Measurements from ENCODE around the gene OSBPL6.

The OSBPL6 gene

GRCh38 chr2:178219247-178219646 lies 24.9 kb downstream of the OSBPL6 start:
- DNase-seq (ENCODE audit: low read depth, low spot score) = no peak
- H3K4me3 ChIP-seq (ENCODE audit: low read depth, low read length) = no peak overlapping the region
- TF ChIP-seq, protein P1, sequence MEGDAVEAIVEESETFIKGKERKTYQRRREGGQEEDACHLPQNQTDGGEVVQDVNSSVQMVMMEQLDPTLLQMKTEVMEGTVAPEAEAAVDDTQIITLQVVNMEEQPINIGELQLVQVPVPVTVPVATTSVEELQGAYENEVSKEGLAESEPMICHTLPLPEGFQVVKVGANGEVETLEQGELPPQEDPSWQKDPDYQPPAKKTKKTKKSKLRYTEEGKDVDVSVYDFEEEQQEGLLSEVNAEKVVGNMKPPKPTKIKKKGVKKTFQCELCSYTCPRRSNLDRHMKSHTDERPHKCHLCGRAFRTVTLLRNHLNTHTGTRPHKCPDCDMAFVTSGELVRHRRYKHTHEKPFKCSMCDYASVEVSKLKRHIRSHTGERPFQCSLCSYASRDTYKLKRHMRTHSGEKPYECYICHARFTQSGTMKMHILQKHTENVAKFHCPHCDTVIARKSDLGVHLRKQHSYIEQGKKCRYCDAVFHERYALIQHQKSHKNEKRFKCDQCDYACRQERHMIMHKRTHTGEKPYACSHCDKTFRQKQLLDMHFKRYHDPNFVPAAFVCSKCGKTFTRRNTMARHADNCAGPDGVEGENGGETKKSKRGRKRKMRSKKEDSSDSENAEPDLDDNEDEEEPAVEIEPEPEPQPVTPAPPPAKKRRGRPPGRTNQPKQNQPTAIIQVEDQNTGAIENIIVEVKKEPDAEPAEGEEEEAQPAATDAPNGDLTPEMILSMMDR (IDR thresholded peaks at IDR 0.05; ENCODE audit: low read depth, low read length) = no peak
- in situ Hi-C loops (cut with HindIII; ENCODE audit: low sequenced_read_pairs) = no loop called here

DNA sequence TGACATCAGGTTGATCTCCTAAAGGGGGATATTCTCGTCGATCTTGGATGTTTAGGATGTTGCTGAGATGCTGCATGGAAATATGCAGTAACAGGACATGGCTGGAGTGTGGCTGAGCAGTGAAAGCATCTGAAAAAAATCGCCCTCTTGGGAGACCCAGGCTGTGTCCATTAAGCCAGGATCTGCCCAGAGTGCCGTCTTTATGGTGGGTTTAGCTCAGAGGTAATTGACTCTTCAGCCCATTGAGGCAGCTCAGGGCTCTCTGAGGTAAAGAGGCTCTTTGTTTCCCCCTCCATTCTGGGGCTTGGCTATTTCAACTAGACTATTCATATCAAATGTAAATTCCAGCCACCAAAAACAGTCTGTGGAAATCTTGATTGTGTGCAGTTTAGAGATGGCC lies 26.5 kb downstream of the OSBPL6 start:
- in situ Hi-C loops (cut with HindIII; ENCODE audit: low sequenced_read_pairs) = no loop called here
- DNase-seq (ENCODE audit: low read depth, low spot score) = no peak
- TF ChIP-seq, protein P1 (IDR thresholded peaks at IDR 0.05; ENCODE audit: low read depth, low read length) = no peak
- no peak overlapping the region for H3K4me3 ChIP-seq (ENCODE audit: low read depth, low read length)

DNA sequence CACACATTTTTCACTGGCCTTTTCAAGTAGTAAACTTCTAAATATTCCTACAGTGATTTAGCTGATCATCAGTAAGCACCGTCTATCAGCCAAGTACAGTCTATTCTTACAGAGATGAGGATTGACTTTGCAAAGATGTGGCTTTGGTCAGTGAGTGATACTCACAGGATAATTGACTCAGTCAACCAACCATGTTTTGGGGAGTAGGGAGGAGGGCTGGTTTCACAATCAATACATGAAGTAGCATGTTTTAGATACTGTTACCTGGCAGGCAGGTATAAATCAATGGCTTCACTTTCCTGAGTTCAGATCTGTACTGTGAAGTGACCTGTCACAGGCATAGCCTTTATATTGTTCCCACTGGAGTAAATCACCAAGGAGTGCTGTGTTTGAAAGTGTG lies 27.2 kb downstream of the OSBPL6 start:
- TF ChIP-seq, protein P1 (IDR thresholded peaks at IDR 0.05; ENCODE audit: low read depth, low read length) = no peak
- no peak overlapping the region for H3K4me3 ChIP-seq (ENCODE audit: low read depth, low read length)
- in situ Hi-C loops (cut with HindIII; ENCODE audit: low sequenced_read_pairs) = no loop called here
- no peak for DNase-seq (ENCODE audit: low read depth, low spot score)

DNA sequence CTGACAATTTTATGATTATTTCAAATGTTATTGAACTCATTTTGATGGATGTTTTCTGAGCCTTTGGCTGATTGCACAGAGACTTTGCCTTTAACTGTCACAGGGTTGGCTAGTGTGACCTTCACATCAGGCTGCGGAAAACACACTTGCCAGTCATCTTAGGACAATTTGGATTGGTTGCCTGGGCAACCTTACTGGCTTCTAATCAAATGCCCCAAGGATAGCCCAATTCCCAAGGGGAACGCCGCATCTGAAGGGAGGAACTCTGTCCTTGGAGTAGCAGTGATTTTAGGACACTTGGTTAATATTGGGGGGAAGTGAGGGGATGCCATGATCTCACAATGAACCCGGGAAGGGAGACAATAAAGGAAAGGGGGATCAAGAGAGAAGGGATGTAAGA lies 29.5 kb downstream of the OSBPL6 start:
- H3K4me3 ChIP-seq (ENCODE audit: low read depth, low read length) = no peak overlapping the region
- DNase-seq (ENCODE audit: low read depth, low spot score) = no peak
- in situ Hi-C loops (cut with HindIII; ENCODE audit: low sequenced_read_pairs) = no loop called here
- TF ChIP-seq, protein P1 (IDR thresholded peaks at IDR 0.05; ENCODE audit: low read depth, low read length) = no peak

GRCh38 chr2:178225006-178225805 lies 30.9 kb downstream of the OSBPL6 start:
- TF ChIP-seq, protein P1 (IDR thresholded peaks at IDR 0.05; ENCODE audit: low read depth, low read length) = no peak
- in situ Hi-C loops (cut with HindIII; ENCODE audit: low sequenced_read_pairs) = no loop called here
- peak; percentile 91 for DNase-seq (ENCODE audit: low read depth, low spot score)

DNA sequence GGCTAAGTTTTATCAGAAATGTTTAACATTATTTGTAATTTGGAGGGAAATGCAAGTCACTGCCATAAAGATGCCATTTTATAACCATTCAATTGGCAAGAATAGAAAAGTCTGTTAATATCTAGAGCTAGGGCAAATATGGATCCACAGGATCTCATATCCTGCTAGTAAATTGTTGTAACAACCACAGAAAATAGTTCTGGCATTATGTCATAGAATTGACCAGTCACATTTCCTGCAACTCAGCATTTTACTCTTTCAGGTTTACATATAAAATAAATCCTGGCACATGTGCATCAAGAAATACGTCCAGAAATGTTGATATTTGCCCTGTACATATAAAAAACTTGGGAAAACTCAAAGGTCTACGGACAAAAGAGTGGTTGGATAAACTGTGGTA lies 32.9 kb downstream of the OSBPL6 start:
- TF ChIP-seq, protein P1 (IDR thresholded peaks at IDR 0.05; ENCODE audit: low read depth, low read length) = no peak
- no peak overlapping the region for H3K4me3 ChIP-seq (ENCODE audit: low read depth, low read length)
- peak; percentile 72 for DNase-seq (ENCODE audit: low read depth, low spot score)
- in situ Hi-C loops (cut with HindIII; ENCODE audit: low sequenced_read_pairs) = no loop called here

More at GRCh38 chr2:178225006-178225805, 30.9 kb downstream of the OSBPL6 start:
- H3K4me3 ChIP-seq (ENCODE audit: low read depth, low read length) = no peak overlapping the region
